Neural progenitor cell (in vitro differentiated cells): ENCODE data around the gene MSANTD2. TPM values are rescaled to one million over a fixed set of nuclear protein-coding genes. Genes with fewer than 3 reads are reported as not detected.

Experiments used
- DNase-seq: peaks from one replicate; pipeline ENCODE4 v3.0.0-alpha.2; 2016; ENCODE audit warnings: low spot score
- H2AFZ ChIP-seq: fragments of 200-600 bp; sonication (generic); replicated peaks from 2 replicates; pipeline ENCODE4 v1.6.1; 2016; ENCODE audit warnings: antibody characterized with exemption
- H3F3A ChIP-seq: fragments of 200-600 bp; sonication (generic); 2 replicates; pipeline ENCODE4 v1.6.1; 2016; ENCODE audit warnings: antibody characterized with exemption, low read depth
- H3K27ac ChIP-seq: fragments of 200-600 bp; sonication (generic); 2 replicates; pipeline ENCODE4 v1.5.1; 2016; ENCODE audit warnings: mild to moderate bottlenecking
- H3K27me3 ChIP-seq: fragments of 200-600 bp; sonication (generic); 2 replicates; pipeline ENCODE4 v1.6.1; 2016; ENCODE audit warnings: mild to moderate bottlenecking, moderate library complexity
- H3K36me3 ChIP-seq: fragments of 200-600 bp; sonication (generic); 2 replicates; pipeline ENCODE4 v1.5.1; 2016
- H3K4me1 ChIP-seq: fragments of 200-600 bp; sonication (generic); 2 replicates; pipeline ENCODE4 v1.6.1; 2016; ENCODE audit warnings: mixed run types
- H3K4me2 ChIP-seq: fragments of 200-600 bp; sonication (generic); 2 replicates; pipeline ENCODE4 v1.6.1; 2016
- H3K4me3 ChIP-seq: fragments of 200-600 bp; sonication (generic); 2 replicates; pipeline ENCODE4 v1.5.1; 2016
- H3K79me2 ChIP-seq: fragments of 200-600 bp; sonication (generic); 2 replicates; pipeline ENCODE4 v1.6.1; 2016; ENCODE audit warnings: low read depth
- H3K9ac ChIP-seq: fragments of 200-600 bp; sonication (generic); 2 replicates; pipeline ENCODE4 v1.6.1; 2016
- H3K9me3 ChIP-seq: fragments of 200-600 bp; sonication (generic); 2 replicates; pipeline ENCODE4 v1.5.1; 2016; ENCODE audit warnings: low read depth
- H4K20me1 ChIP-seq: fragments of 200-600 bp; sonication (generic); 2 replicates; pipeline ENCODE4 v1.6.1; 2016; ENCODE audit warnings: low read depth
- H3K27ac Mint-ChIP-seq: 3 replicates; pipeline ENCODE4 v1.8.0; 2021; ENCODE audit warnings: mixed read lengths
- H3K27me3 Mint-ChIP-seq: 2 replicates; pipeline ENCODE4 v1.8.0; 2022; ENCODE audit warnings: low read depth, mild to moderate bottlenecking, inconsistent platforms, moderate library complexity, mixed read lengths; ENCODE audit not compliant: insufficient read depth
- H3K36me3 Mint-ChIP-seq: 3 replicates; pipeline ENCODE4 v1.8.0; 2021; ENCODE audit warnings: mixed read lengths
- H3K4me1 Mint-ChIP-seq: 3 replicates; pipeline ENCODE4 v1.8.0; 2021; ENCODE audit warnings: mixed read lengths
- H3K4me3 Mint-ChIP-seq: 3 replicates; pipeline ENCODE4 v1.8.0; 2021; ENCODE audit warnings: mild to moderate bottlenecking, moderate library complexity, mixed read lengths
- H3K9me3 Mint-ChIP-seq: 3 replicates; pipeline ENCODE4 v1.8.0; 2020; ENCODE audit warnings: mixed read lengths
- CTCF ChIP-seq: fragments of 200-600 bp; sonication (generic); IDR thresholded peaks from 2 replicates; pipeline ENCODE4 v1.5.1; 2017; ENCODE audit warnings: antibody characterized with exemption, mild to moderate bottlenecking
- EZH2 ChIP-seq: fragments of 200-600 bp; sonication (generic); IDR thresholded peaks from 2 replicates; pipeline ENCODE4 v1.6.1; 2017; ENCODE audit warnings: antibody characterized with exemption, mild to moderate bottlenecking, moderate library complexity
- EZH2phosphoT487 ChIP-seq: fragments of 200-600 bp; sonication (generic); IDR thresholded peaks from 2 replicates; pipeline ENCODE4 v1.6.1; 2017; ENCODE audit warnings: antibody characterized with exemption
- total RNA-seq: library from RNA; depleted of rRNA; stranded (reverse); fragments of >200 nt; gene quantifications from 2 replicates; pipeline ENCODE4 v1.2.3, GENCODE V29; 2015; ENCODE audit warnings: low replicate concordance

The MSANTD2 gene
- total RNA-seq, 1 donor from 2014 or later = 41.9 TPM

GRCh38 chr11:124843616-124843910, 43.4 kb upstream of the MSANTD2 start:
- Histone ChIP-seq H2AFZ (no peak overlapping the region), H3K4me2 (peak overlapping the region; percentile 69), H3K4me1 (peaks cover 90% of the 10 kb centered on the region), H3K9me3 (no peaks in the 10 kb centered on the region), H3K36me3 (no peaks in the 10 kb centered on the region), H3F3A (peaks cover 93% of the 10 kb centered on the region), H3K79me2 (no peaks in the 10 kb centered on the region), H3K27ac (peak overlapping the region; percentile 28), H3K4me3 (peak overlapping the region; percentile 16), H3K27me3 (peaks cover 43% of the 10 kb centered on the region), H4K20me1 (no peaks in the 10 kb centered on the region), H3K9ac (no peak overlapping the region)
- Mint-ChIP-seq H3K36me3 (no peaks in the 10 kb centered on the region), H3K27ac (no peak overlapping the region), H3K27me3 (peaks cover 59% of the 10 kb centered on the region), H3K4me1 (peaks cover 79% of the 10 kb centered on the region), H3K4me3 (peak overlapping the region; percentile 73), H3K9me3 (peaks cover 2% of the 10 kb centered on the region)
- peak; percentile 33 for DNase-seq
- TF ChIP-seq CTCF (no peak), EZH2phosphoT487 (no peak), EZH2 (no peak)

DNA sequence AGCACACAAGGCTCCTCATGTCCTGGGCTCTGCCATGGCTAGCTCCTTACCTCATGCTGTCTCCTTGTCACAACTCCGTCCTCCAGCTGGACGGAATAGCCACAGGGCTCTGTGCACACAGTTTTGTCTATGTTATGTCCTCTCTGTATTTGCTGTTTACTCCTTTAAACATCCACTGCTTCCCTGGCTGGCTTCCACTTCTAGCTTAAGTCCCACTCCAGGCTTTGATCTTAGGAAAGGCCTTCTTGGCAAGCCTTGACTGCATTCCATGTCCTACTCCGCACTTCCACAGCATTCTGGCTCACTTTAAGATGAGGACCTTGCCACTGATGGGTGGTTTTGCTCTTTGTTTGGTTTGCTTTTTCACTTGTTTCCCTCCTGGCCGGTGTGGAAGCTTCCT, 42.1 kb upstream of the MSANTD2 start:
- no peaks in the 10 kb centered on the region for H3K36me3 ChIP-seq
- peaks cover 90% of the 10 kb centered on the region for H3F3A ChIP-seq
- peak; percentile 45 for DNase-seq
- no peaks in the 10 kb centered on the region for H3K79me2 ChIP-seq
- peaks cover 81% of the 10 kb centered on the region for H3K4me1 ChIP-seq
- peak overlapping the region; percentile 69 for H3K4me2 ChIP-seq
- H3K27ac Mint-ChIP-seq = no peak overlapping the region
- peaks cover 76% of the 10 kb centered on the region for H3K4me1 Mint-ChIP-seq
- H3K9ac ChIP-seq = no peak overlapping the region
- H2AFZ ChIP-seq = no peak overlapping the region
- TF ChIP-seq EZH2 = no peak
- TF ChIP-seq EZH2phosphoT487 = peak; percentile 15
- no peak for TF ChIP-seq CTCF
- no peaks in the 10 kb centered on the region for H3K9me3 ChIP-seq
- no peaks in the 10 kb centered on the region for H3K36me3 Mint-ChIP-seq
- H4K20me1 ChIP-seq = no peaks in the 10 kb centered on the region
- H3K4me3 ChIP-seq = no peak overlapping the region
- peaks cover 2% of the 10 kb centered on the region for H3K9me3 Mint-ChIP-seq
- peaks cover 66% of the 10 kb centered on the region for H3K27me3 Mint-ChIP-seq
- no peak overlapping the region for H3K27ac ChIP-seq
- peaks cover 52% of the 10 kb centered on the region for H3K27me3 ChIP-seq
- peak overlapping the region; percentile 73 for H3K4me3 Mint-ChIP-seq

GRCh38 chr11:124841840-124842239, 41.6 kb upstream of the MSANTD2 start:
- peaks cover 63% of the 10 kb centered on the region for H3K27me3 Mint-ChIP-seq
- H3K4me1 Mint-ChIP-seq = peaks cover 76% of the 10 kb centered on the region
- H3K4me1 ChIP-seq = peaks cover 78% of the 10 kb centered on the region

More at GRCh38 chr11:124841840-124842239, 41.6 kb upstream of the MSANTD2 start:
- H3K9ac ChIP-seq = no peak overlapping the region
- no peak overlapping the region for H2AFZ ChIP-seq
- no peak overlapping the region for H3K27ac Mint-ChIP-seq
- no peaks in the 10 kb centered on the region for H3K36me3 ChIP-seq
- H3K36me3 Mint-ChIP-seq = no peaks in the 10 kb centered on the region
- peaks cover 2% of the 10 kb centered on the region for H3K9me3 Mint-ChIP-seq
- H3K27ac ChIP-seq = no peak overlapping the region
- DNase-seq = peak; percentile 24
- TF ChIP-seq EZH2 (no peak), EZH2phosphoT487 (no peak), CTCF (no peak)
- H3K27me3 ChIP-seq = peaks cover 52% of the 10 kb centered on the region
- no peaks in the 10 kb centered on the region for H3K9me3 ChIP-seq
- H3K79me2 ChIP-seq = no peaks in the 10 kb centered on the region
- peak overlapping the region; percentile 69 for H3K4me2 ChIP-seq
- H3K4me3 ChIP-seq = no peak overlapping the region
- no peaks in the 10 kb centered on the region for H4K20me1 ChIP-seq
- peaks cover 85% of the 10 kb centered on the region for H3F3A ChIP-seq
- peak overlapping the region; percentile 13 for H3K4me3 Mint-ChIP-seq
